Measurements from ENCODE around the gene TMEM98. TPM values are rescaled to one million over a fixed set of nuclear protein-coding genes. Genes with fewer than 3 reads are reported as not detected.
"Not testable (repeated sequence)": the region's sequence is repeated elsewhere in the genome, so short reads cannot be mapped to it uniquely, and the experiment has no call there.

Gene TMEM98
- total RNA-seq, 1 experiment from 2014 or later, result 0.03 TPM

DNA sequence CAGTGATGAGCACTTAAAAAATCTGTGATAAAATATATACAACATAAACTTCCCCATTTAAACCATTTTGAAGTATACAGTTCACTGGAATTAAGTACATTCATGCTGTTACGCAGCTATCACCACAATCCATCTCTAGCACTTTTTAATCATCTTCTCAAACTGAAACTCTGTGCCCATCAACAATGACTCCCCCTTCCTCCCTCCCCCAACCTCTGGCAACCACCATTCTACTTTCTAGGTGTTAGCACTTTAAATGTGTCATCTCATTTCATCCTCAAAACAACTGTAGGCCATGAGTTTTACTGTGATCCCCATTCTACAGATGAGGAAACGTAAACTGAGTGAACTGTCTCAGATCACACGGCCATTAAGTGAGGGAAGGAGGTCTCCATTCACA, 13.8 kb upstream of the TMEM98 start:
- no peak for DNase-seq (ENCODE audit: low spot score)

DNA sequence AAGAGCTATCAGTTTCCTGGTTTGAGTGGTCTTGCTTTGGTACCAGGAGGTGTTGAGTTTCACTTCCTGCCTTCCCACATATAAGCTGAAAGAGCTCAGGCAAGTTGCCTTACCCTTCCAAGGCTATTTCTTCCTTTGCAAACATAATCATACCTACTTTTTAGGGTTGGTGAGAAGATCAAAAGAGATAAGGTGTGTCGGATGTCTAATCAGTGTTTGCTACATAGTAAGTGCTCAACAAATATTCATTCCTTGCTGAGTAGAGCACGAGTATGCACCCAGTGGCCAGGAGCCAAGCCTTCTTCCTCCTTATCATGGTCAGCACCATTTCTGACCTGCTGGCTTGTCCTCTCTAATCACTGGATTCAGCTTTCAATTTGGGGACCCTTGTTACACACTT, 12.7 kb upstream of the TMEM98 start:
- DNase-seq (ENCODE audit: low spot score), result no peak

DNA sequence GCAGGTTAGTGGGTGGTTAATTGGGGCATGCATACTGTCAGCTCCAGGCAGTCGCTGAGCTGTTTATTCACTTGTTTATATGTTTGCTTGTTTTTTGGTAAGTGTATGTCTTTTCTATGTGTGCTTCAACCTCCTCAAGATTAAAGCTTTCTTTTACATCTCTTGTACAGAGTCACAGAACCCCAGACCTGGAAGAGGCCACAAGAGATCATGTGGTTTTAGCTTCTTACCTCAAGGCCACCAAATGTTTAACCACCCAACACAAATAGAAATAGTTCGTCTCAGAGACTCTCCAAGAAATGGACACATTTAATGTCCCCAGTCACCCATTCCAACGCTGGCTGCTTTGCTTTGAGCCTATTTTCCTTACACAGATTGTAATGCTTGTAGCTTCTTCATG, 11.8 kb upstream of the TMEM98 start:
- DNase-seq (ENCODE audit: low spot score), result no peak

DNA sequence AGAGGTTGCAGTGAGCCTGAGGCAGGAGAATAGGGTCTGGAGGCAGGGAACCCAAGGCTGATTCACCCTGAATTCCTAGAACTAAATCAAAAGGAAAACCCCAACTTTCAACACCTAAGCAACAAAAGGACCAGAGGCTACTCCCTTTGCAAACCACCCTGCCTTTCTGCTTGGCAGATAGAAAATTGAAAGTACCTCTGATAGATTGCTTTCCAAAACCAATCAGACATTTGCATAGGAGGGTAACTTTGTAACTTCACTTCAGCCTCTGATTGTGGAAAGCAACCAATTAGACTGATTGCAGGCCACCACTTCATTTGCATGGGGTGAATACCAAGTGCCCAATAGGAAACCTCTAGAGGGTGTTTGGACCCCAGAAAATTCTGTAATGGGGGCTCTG, 10.9 kb upstream of the TMEM98 start:
- DNase-seq (ENCODE audit: low spot score), result no peak

DNA sequence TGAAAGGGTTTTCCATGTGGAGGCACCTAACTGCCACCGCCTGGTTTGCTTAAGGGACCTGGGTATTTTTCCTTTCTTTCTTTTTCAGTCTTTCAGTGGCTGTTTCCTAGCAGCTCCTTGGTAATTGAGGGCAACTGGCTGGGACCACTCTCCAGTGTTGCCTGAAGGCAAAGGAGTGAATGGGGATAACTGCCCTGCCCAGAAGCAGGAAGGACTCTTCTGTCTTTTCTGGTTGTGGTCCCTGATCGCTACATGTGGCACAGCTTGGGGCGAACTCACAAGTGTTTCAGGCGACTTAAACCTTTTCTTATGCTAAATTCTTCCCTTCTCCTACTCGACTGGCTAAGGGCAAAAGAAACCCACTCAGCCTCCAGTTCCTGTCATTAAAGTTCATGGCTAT, 10.1 kb upstream of the TMEM98 start:
- DNase-seq (ENCODE audit: low spot score), result no peak

DNA sequence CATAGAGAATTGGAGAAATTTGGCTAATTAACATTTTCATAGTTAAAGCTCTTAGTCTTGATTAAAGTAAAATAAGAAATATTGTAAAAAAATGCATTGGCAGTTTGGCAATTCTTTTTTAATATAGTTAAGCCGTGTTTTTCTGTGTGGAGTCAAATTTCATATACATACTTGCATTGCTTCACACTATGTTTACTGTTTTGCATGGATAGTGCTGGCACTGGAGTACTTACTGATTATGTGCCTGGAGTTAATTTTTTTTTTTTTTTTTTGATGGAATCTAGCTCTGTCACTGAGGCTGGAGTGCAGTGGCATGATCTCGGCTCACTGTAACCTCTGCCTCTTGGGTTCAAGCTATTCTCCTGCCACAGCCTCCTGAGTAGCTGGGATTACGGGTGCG, 8.1 kb upstream of the TMEM98 start:
- DNase-seq (ENCODE audit: low spot score), result not testable (repeated sequence)

DNA sequence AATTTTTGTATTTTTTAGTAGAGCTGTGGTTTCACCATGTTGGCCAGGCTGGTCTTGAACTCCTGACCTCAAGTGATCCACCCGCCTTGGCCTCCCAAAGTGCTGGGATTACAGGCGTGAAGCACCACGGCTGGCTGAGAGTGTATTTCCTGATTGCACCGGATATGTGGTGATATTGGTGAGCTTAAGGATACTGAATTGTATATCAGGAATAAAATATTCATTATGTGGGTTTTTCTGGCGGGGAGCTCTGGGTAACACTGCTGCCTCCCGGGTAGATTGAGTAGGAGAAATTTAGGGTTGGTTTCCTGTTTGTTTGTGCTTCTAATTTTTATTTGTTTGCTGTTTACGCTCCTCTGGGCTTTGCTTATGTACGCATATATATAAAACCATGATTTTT, 7.7 kb upstream of the TMEM98 start:
- DNase-seq (ENCODE audit: low spot score), result no peak

DNA sequence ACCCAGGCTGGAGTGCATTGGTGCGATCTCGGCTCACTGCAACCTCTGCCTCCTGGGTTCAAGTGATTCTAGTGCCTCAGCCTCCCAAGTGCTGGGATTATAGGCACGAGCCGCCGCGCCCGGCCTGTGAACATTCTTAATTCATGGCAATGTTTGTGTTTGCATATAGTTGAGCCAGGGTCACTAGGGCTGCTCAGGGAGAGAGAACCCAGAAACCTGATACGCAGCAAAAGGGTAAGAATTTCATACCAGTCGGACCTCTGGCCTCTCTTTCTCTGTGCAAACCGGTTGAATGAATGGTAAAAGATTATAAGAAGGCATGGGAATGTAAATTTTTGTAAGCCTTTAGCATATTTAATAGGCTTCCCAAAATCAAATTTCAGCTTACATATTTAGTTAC, 6.9 kb upstream of the TMEM98 start:
- DNase-seq (ENCODE audit: low spot score), result no peak

DNA sequence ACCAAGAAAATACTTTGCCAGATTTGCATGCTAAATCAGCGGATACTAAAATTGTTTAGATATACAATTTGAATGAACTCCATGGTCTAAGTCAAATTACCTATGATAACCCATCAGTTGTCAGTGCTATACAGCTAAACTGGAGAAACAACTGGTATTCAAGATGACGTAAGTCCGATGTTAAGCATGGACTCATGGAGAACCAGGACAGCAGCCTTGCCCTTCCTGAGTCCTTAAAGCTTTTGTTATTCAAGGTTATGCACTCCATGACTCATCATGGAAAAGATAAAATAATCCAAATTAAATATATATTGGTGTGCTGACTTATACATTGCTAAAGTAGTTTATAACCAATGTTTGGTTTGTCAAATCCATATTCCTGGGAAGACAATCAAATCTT, 4.0 kb upstream of the TMEM98 start:
- DNase-seq (ENCODE audit: low spot score), result not testable (repeated sequence)

DNA sequence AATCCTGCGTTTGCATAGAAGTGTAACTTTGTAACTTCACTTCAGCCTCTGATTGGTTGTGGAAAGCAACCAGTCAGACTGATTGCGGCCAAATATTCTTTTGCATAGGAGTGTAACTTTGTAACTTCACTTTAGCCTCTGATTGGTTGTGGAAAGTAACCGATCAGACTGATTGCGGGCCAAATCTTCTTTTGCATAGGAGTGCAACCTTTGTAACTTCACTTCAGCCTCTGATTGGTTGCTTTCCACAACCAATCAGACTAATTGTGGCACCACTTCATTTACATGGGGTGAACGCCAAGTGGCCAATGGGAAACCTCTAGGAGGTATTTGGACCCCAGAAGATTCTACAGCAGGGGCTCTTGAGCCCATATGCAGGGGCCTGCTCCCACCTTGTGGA, 1.8 kb upstream of the TMEM98 start:
- DNase-seq (ENCODE audit: low spot score), result no peak

DNA sequence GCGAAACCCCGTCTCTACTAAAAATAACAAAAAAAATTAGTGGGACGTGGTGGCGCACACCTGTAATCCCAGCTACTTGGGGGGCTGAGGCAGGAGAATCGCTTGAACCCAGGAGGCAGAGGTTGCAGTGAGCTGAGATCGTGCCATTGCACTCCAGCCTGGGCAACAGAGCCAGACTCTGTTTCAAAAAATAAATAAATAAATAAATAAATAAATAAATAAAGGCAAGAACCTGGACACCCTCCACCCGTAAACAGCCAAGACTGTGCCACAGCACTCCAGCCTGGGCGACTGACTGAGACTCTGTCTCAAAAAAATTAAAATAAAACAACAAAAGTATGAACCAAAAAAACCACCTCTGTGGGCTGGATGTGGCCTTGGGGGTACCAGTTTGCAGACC, 1.2 kb upstream of the TMEM98 start:
- not testable (repeated sequence) for DNase-seq (ENCODE audit: low spot score)

DNA sequence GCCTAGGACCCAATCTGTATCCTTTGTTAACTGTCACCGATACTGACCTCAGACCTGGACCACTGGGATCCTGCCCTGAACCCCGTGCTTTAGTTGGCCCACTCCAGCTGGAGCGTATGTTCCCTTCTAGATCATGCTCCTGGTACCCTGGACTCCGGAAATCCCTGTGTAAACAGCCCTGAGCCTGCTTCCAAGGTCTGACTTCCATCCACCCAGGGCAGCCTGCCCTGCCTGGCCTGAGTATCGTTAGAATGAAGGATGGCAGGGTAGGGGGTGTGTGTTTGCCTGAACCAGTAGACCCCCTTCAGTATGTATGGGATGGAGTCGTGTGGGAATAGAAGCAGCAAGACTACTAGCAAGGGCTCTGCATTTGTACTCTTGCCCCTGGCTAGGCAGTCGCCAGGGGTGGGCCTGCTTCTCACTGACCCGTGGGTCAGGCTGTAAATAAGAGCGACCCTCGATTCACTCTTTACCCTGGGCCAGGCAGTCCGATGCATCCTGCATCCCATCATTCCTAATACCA, 691 bp upstream of the TMEM98 start:
- no peak for DNase-seq (ENCODE audit: low spot score)

DNA sequence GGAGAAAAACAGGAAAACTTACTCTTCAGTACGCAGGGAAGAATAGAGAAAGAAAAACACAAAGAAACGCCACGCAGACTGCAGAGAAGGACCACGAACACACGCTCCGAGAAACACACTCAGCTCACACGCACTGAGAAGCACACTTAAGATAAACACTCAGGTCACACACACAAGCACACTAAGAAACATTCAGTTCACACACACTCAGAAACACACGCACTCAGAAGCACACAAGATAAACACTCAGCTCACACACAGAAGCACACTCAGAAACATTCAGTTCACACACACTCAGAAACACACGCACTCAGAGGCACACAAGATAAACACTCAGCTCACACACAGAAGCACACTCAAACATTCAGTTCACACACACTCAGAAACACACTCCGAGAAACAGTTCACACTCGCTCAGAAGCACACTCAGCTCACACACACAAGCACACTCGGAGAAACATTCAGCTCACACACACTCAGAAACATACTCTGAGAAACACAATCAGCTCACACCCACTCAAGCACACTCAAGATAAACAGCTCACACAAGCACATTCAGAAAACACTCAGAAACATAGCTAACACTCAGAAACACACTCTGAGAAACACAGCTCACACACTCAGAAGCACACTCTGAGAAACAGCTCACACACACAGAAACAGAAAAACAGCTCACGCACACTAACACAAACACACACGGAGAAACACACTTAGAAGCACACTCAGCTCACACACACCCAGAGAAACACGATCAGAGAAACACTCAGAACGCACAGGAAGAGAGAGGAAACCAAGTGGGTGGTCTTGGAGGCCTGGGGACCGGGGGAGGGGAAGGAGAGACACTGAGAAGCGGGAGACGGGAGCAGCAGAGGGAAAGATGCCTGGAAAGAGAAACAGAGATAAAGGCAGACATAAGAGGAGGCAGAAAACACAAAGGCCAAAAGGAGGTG, 908 bp downstream of the TMEM98 start:
- DNase-seq (ENCODE audit: low spot score), result no peak

DNA sequence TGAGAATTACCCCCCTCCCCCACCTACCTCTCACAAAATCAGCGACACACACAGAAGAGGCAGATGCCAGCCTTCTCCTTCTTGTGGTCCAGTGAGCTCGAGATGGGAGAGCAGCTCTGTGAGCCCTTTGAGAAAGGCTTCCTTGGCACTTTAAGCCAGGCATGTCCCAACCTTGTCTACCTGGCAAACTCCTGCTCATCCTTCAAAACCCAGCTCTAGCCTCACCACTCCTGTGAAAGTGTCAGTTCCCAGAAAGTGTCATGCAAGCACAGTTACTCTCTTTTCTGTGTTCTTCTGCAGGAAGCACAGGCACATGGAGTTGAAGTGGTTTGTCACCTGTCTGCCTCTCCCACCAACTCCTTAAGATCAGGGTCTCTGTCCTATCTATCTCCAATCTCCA, 1.6 kb downstream of the TMEM98 start:
- no peak for DNase-seq (ENCODE audit: low spot score)

DNA sequence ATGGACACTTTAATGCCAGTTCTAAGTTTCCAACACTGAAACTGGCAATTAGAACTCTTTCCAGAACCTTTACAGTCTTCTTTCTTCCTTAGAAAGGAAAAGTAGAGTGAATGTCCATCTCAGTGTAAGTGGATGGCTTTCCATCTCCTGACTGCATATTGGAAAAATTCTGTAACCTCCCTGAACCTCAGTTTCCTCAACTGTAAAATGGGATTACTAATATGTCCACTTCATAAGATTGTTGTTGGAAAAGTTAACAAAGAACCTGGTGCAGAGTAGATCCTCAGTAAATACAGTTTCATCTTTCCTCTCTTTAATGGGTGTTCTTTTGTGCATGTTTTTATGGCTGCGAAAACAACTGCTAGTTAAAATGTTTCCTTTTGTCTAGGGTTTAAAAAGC, 2.6 kb downstream of the TMEM98 start:
- no peak for DNase-seq (ENCODE audit: low spot score)

DNA sequence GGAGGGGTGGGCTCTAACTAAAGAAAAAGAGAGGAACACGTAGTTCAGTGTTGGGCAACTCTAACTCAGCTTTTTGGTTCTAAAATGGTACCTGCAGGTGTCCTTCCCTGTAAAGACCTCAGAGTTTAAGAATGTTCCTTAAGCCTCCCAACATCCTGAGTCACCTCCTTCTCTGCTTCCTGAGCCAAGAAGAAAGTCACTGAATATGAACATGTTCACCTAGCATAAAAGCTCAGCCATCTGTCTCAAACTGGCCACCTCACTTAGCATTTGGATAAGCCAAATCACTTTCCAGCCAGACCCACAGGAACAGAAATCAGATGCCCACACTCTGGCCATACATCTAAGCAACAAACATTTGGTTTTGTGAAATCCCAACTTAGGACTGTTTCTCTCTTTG, 3.7 kb downstream of the TMEM98 start:
- DNase-seq (ENCODE audit: low spot score), result no peak

DNA sequence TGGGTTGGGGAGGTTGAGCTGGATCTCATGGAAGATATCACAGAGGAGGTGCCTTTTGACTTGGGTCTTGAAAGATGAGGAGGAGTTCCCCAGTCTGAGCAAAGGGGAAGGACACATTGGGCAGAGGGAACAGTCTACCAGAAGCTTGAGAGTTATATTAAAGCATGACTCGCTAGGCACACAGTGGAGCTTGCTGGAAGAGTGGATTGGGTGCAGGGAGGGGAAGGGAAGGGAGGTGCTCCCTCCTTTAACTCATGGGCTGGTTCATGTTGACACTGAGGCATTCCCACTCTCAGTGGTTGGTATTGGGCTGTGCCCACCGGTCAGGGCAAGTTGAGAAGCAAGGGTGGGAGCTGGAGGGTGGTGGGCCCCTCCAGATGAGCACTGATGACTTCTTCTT, 5.9 kb downstream of the TMEM98 start:
- no peak for DNase-seq (ENCODE audit: low spot score)

DNA sequence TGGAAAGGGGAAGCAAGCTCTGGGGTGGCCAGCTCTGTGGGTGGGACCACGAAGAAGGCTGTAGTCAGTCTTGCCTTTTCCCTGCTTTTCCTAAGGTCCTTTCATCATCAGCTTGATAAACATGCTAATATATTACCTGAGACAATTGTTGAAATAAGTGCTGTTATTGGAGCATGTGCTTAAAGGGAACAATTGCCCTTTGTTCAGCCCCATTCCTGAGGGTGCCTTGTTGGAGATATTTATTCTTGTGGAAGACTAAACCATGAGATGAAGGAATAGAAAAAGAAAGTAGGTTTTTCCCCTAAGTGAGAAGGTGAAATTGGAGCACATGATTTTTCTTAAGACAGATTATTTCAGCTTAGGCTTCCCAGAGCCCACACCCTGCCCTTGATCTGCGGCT, 7.8 kb downstream of the TMEM98 start:
- DNase-seq (ENCODE audit: low spot score), result no peak

DNA sequence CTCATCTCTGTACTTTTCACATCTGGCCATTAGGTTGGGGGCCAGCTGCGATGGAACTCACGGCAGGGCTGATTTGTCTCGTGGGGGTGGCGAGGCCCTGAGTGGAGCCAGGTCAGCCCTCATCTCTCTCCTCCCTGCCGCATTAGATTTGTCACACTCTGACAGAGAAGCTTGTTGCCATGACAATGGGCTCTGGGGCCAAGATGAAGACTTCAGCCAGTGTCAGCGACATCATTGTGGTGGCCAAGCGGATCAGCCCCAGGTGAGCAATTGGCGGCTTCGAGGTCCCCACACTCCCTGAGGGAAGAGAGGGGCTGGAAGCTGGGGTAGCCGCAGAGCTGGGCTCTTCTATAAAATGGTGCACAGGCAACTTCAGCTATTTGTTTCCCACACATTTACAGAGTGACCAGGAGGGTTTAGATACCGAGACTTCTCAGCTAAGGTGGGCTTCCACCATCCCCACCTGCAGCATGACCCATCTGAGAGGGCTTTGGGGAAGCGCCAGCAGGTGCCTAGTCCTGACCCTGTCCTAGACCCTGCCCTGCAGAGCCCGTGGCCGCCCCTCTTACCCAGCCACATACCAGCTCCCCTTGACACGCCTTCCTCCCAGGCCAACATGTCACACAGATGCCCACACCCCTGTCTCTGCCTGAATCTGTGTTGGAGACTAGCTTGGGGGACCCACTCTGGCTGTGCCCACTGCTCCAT, 8.4 kb downstream of the TMEM98 start:
- DNase-seq (ENCODE audit: low spot score), result no peak

DNA sequence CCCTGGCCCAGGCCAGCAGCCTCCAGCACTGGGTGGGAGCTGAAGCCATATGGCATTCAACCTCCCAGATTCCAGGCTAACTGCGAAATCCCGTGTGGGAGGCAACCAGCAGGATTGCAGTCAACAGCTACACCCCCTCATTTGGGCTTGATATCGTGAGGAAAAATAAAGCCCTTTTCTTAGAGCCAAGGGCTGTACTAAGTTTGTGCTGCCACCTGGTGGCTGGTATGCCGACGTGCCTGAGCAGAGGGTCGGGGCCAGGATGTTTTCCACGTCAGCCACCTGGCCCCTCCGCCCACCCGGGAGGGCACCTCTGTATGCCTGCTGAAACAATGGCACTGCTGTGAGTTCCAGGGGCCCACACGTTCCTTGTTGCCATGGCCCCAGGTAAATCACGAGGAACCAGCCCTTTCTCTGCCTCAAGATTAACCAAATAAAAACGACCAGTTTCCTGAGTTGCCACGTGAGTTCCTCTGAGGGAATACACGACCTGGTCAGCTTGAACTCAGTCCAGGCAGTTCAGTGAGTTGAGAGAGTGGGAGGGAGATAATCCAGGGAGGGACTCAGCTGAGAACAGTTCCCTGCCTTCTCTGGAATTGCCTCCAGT, 9.0 kb downstream of the TMEM98 start:
- peak; percentile 66 for DNase-seq (ENCODE audit: low spot score)

DNA sequence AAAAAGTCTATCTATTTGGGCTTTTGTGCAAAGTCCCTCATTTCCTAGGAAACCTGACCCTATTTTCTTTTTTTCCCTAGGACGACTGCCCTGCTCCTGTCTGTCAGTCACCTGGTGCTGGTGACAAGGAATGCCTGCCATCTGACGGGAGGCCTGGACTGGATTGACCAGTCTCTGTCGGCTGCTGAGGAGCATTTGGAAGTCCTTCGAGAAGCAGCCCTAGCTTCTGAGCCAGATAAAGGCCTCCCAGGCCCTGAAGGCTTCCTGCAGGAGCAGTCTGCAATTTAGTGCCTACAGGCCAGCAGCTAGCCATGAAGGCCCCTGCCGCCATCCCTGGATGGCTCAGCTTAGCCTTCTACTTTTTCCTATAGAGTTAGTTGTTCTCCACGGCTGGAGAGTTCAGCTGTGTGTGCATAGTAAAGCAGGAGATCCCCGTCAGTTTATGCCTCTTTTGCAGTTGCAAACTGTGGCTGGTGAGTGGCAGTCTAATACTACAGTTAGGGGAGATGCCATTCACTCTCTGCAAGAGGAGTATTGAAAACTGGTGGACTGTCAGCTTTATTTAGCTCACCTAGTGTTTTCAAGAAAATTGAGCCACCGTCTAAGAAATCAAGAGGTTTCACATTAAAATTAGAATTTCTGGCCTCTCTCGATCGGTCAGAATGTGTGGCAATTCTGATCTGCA, 12.9 kb downstream of the TMEM98 start:
- DNase-seq (ENCODE audit: low spot score), result no peak

Data from HT-29 (cell line).